ENCODE results near the gene JARID2. TPM values are rescaled to one million over a fixed set of nuclear protein-coding genes. Genes with fewer than 3 reads are reported as not detected.

JARID2 gene
- total and polyA plus RNA-seq, 9 of the 15 experiments (the other 6 are each of a cell fraction or from before 2014, with no cell fraction given): 5.0 to 29.0 (median 15.6) TPM

GRCh38 chr6:15303920-15304291 is 58.0 kb downstream of the JARID2 start (continued):
- TF ChIP-seq MTA2 (IDR thresholded peaks at IDR 0.05; ENCODE audit: low read depth) (no peak), MEIS2 (IDR thresholded peaks at IDR 0.05; ENCODE audit: partially characterized antibody) (no peak), REST (IDR thresholded peaks at IDR 0.05; ENCODE audit: borderline replicate concordance) (no peak), REST (CRISPR knock-in tag; IDR thresholded peaks at IDR 0.05; ENCODE audit: low read depth) (no peak), TAL1 (IDR thresholded peaks at IDR 0.05) (no peak), E2F8 (IDR thresholded peaks at IDR 0.05; ENCODE audit: low read depth, partially characterized antibody) (no peak)

Data from K562 (cell line).